H9 (cell line): ENCODE data around the gene AIG1. TPM values are rescaled to one million over a fixed set of nuclear protein-coding genes. Genes with fewer than 3 reads are reported as not detected.

Experiments used
- DNase-seq: peaks from one replicate; pipeline ENCODE4 v3.0.0-alpha.2; 2017
- H2AFZ ChIP-seq: one replicate; pipeline ENCODE4 v1.6.1; 2013; ENCODE audit warnings: mild to moderate bottlenecking, low read length, control low read depth, moderate library complexity
- H2AK5ac ChIP-seq: 2 replicates; pipeline ENCODE4 v1.6.1; 2013; ENCODE audit warnings: low read length, control low read depth, mixed read lengths; ENCODE audit not compliant: insufficient read length
- H2BK120ac ChIP-seq: one replicate; pipeline ENCODE4 v1.6.1; 2013; ENCODE audit warnings: low read depth, mild to moderate bottlenecking, low read length, control low read depth, inconsistent platforms; ENCODE audit not compliant: poor library complexity, severe bottlenecking
- H2BK12ac ChIP-seq: 2 replicates; pipeline ENCODE4 v1.6.1; 2013; ENCODE audit warnings: low read length, control low read depth, mixed read lengths, low read depth; ENCODE audit not compliant: insufficient read length
- H2BK15ac ChIP-seq: 2 replicates; pipeline ENCODE4 v1.6.1; 2013; ENCODE audit warnings: low read depth, low read length, control low read depth
- H2BK20ac ChIP-seq: one replicate; pipeline ENCODE4 v1.6.1; 2013; ENCODE audit warnings: low read depth, mild to moderate bottlenecking, low read length, control low read depth, inconsistent platforms; ENCODE audit not compliant: poor library complexity, severe bottlenecking
- H2BK5ac ChIP-seq: 2 replicates; pipeline ENCODE4 v1.6.1; 2013; ENCODE audit warnings: low read length, control low read depth, mixed read lengths; ENCODE audit not compliant: insufficient read length
- H3K14ac ChIP-seq: 2 replicates; pipeline ENCODE4 v1.6.1; 2013; ENCODE audit warnings: low read length, control low read depth; ENCODE audit not compliant: insufficient read depth
- H3K18ac ChIP-seq: 2 replicates; pipeline ENCODE4 v1.6.1; 2013; ENCODE audit warnings: low read depth, mild to moderate bottlenecking, mixed read lengths, low read length, control low read depth; ENCODE audit not compliant: insufficient read length
- H3K23ac ChIP-seq: 2 replicates; pipeline ENCODE4 v1.6.1; 2013; ENCODE audit warnings: low read length, control low read depth, mixed read lengths, low read depth; ENCODE audit not compliant: insufficient read length
- H3K23me2 ChIP-seq: 2 replicates; pipeline ENCODE4 v1.6.1; 2013; ENCODE audit warnings: low read depth, mild to moderate bottlenecking, mixed read lengths, low read length, control low read depth; ENCODE audit not compliant: insufficient read length, poor library complexity, severe bottlenecking
- H3K27ac ChIP-seq: 2 replicates; pipeline ENCODE4 v1.5.1; 2013; ENCODE audit warnings: low read length, control low read depth, mixed read lengths, low read depth; ENCODE audit not compliant: insufficient read length
- H3K27me3 ChIP-seq: 2 replicates; pipeline ENCODE4 v1.6.1; 2013; ENCODE audit warnings: low read length, control low read depth, inconsistent platforms; ENCODE audit not compliant: insufficient read depth
- H3K4ac ChIP-seq: 2 replicates; pipeline ENCODE4 v1.6.1; 2013; ENCODE audit warnings: low read depth, mild to moderate bottlenecking, control low read depth, inconsistent platforms, low read length, moderate library complexity
- H3K4me1 ChIP-seq: 2 replicates; pipeline ENCODE4 v1.6.1; 2013; ENCODE audit warnings: low read length, control low read depth, inconsistent platforms; ENCODE audit not compliant: insufficient read depth
- H3K4me2 ChIP-seq: 2 replicates; pipeline ENCODE4 v1.6.1; 2013; ENCODE audit warnings: low read length, control low read depth, mixed read lengths; ENCODE audit not compliant: insufficient read length, insufficient read depth
- H3K56ac ChIP-seq: 2 replicates; pipeline ENCODE4 v1.6.1; 2013; ENCODE audit warnings: low read depth, mild to moderate bottlenecking, mixed read lengths, low read length, control low read depth; ENCODE audit not compliant: insufficient read length
- H3K79me1 ChIP-seq: 2 replicates; pipeline ENCODE4 v1.6.1; 2013; ENCODE audit warnings: low read depth, mild to moderate bottlenecking, moderate library complexity, low read length, control low read depth, inconsistent platforms; ENCODE audit not compliant: insufficient read depth, poor library complexity, severe bottlenecking
- H3K79me2 ChIP-seq: 2 replicates; pipeline ENCODE4 v1.6.1; 2013; ENCODE audit warnings: low read length, control low read depth, inconsistent platforms; ENCODE audit not compliant: insufficient read depth
- H3K9ac ChIP-seq: 2 replicates; pipeline ENCODE4 v1.6.1; 2013; ENCODE audit warnings: low read length, control low read depth, mixed read lengths; ENCODE audit not compliant: insufficient read length; ENCODE audit errors: extremely low read depth
- H3K9me3 ChIP-seq: one replicate; pipeline ENCODE4 v1.6.1; 2013; ENCODE audit warnings: low read depth, low read length, inconsistent platforms; ENCODE audit not compliant: control insufficient read depth
- H3T11ph ChIP-seq: one replicate; pipeline ENCODE4 v1.6.1; 2013; ENCODE audit warnings: mild to moderate bottlenecking, low read length, control low read depth, inconsistent platforms
- H4K20me1 ChIP-seq: one replicate; pipeline ENCODE4 v1.6.1; 2013; ENCODE audit not compliant: control insufficient read depth, insufficient read length, insufficient read depth
- H4K5ac ChIP-seq: 2 replicates; pipeline ENCODE4 v1.6.1; 2013; ENCODE audit warnings: low read depth, mild to moderate bottlenecking, mixed read lengths, low read length, control low read depth; ENCODE audit not compliant: insufficient read length
- H4K8ac ChIP-seq: replicated peaks from 2 replicates; pipeline ENCODE4 v1.6.1; 2013; ENCODE audit warnings: low read length, control low read depth, mixed read lengths, low read depth; ENCODE audit not compliant: insufficient read length
- H4K91ac ChIP-seq: 2 replicates; pipeline ENCODE4 v1.6.1; 2013; ENCODE audit warnings: low read depth, mild to moderate bottlenecking, moderate library complexity, mixed read lengths, low read length, control low read depth; ENCODE audit not compliant: insufficient read length
- H3K27ac Mint-ChIP-seq, 3 experiments: 2 replicates in 2 of 3; 3 replicates in 1 of 3; pipeline ENCODE4 v1.8.0; 2020 to 2021; ENCODE audit warnings: mixed read lengths in 3 of 3, mild to moderate bottlenecking in 1 of 3, moderate library complexity in 1 of 3
- H3K27me3 Mint-ChIP-seq: 2 replicates; pipeline ENCODE4 v1.8.0; 2021; ENCODE audit warnings: low read depth, mild to moderate bottlenecking, moderate library complexity, mixed read lengths
- H3K36me3 Mint-ChIP-seq, 3 experiments: 2 replicates in 2 of 3; 3 replicates in 1 of 3; pipeline ENCODE4 v1.8.0; 2020 to 2021; ENCODE audit warnings: low read depth in 3 of 3, mixed read lengths in 3 of 3; ENCODE audit not compliant: insufficient read depth in 1 of 3
- H3K4me1 Mint-ChIP-seq, 2 experiments: 2 replicates each; pipeline ENCODE4 v1.8.0; 2020; ENCODE audit warnings: mixed read lengths in 2 of 2
- H3K4me3 Mint-ChIP-seq, 2 experiments: 2 replicates in 1 of 2; 3 replicates in 1 of 2; pipeline ENCODE4 v1.8.0; 2020 to 2021; ENCODE audit warnings: mild to moderate bottlenecking in 2 of 2, mixed read lengths in 2 of 2, moderate library complexity in 1 of 2
- H3K9me3 Mint-ChIP-seq, 2 experiments: 2 replicates in 1 of 2; 3 replicates in 1 of 2; pipeline ENCODE4 v1.8.0; 2020; ENCODE audit warnings: mild to moderate bottlenecking in 2 of 2, mixed read lengths in 2 of 2, moderate library complexity in 1 of 2
- WGBS: extraction: QIAGEN DNeasy Blood & Tissue Kit; methylation state at CpG from one replicate; pipeline ENCODE4 v1.1.7; 2013; ENCODE audit warnings: missing lambda C conversion rate, low lambda C conversion rate, mixed read lengths; ENCODE audit not compliant: insufficient read length; ENCODE audit errors: extremely low coverage; 5-methylcytosine and 5-hydroxymethylcytosine counted together
- total RNA-seq: library from RNA; stranded (reverse); gene quantifications from 2 replicates; pipeline ENCODE4 v1.2.1, GENCODE V29; 2021
- TF ChIP-seq, protein P1 (sequence below): fragments of 200-600 bp; sonication (generic); conservative IDR thresholded peaks from 3 replicates; pipeline ENCODE4 v1.8.0; 2021; ENCODE audit warnings: antibody characterized with exemption, mild to moderate bottlenecking

The AIG1 gene
- total RNA-seq, 1 experiment from 2014 or later, result 44.6 TPM

DNA sequence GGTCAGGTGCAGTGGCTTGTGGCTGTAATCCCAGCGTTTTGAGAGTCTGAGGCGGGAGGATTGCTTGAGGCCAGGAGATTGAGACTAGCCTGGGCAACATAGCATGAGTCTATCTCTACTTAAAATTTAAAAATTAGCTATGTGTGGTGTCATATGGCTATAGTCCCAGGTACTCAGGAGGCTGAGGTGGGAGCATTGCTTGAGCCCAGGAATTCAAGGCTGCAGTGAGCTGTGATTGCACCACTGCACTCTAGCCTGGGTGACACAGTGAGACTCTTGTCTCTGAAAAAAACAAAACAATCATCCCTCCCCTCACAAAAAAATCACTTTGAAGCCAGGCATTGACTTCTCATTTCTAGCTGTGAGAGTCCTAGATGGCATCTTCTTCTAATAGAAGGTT, 32.1 kb downstream of the AIG1 start:
- H3K4me1 ChIP-seq, result no peaks in the 10 kb centered on the region
- TF ChIP-seq, protein P1, sequence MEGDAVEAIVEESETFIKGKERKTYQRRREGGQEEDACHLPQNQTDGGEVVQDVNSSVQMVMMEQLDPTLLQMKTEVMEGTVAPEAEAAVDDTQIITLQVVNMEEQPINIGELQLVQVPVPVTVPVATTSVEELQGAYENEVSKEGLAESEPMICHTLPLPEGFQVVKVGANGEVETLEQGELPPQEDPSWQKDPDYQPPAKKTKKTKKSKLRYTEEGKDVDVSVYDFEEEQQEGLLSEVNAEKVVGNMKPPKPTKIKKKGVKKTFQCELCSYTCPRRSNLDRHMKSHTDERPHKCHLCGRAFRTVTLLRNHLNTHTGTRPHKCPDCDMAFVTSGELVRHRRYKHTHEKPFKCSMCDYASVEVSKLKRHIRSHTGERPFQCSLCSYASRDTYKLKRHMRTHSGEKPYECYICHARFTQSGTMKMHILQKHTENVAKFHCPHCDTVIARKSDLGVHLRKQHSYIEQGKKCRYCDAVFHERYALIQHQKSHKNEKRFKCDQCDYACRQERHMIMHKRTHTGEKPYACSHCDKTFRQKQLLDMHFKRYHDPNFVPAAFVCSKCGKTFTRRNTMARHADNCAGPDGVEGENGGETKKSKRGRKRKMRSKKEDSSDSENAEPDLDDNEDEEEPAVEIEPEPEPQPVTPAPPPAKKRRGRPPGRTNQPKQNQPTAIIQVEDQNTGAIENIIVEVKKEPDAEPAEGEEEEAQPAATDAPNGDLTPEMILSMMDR, result no peak
- H2AK5ac ChIP-seq, result no peak overlapping the region
- no peaks in the 10 kb centered on the region for H3K27me3 ChIP-seq
- H3K79me1 ChIP-seq, result no peaks in the 10 kb centered on the region
- no peaks in the 10 kb centered on the region for H3K9me3 ChIP-seq
- no peak overlapping the region for H2BK20ac ChIP-seq
- H3K4ac ChIP-seq, result no peak overlapping the region
- H4K91ac ChIP-seq, result no peak overlapping the region
- no peak overlapping the region for H3K4me2 ChIP-seq
- Mint-ChIP-seq H3K4me1 (no peaks in the 10 kb centered on the region), H3K9me3 (no peaks in the 10 kb centered on the region), H3K4me3 (no peak overlapping the region), H3K36me3 (no peaks in the 10 kb centered on the region; a peak in 1 of 7 replicates), H3K27me3 (no peaks in the 10 kb centered on the region), H3K27ac (no peak overlapping the region; a peak in 1 of 7 replicates)
- H3K79me2 ChIP-seq, result no peaks in the 10 kb centered on the region
- no peak overlapping the region for H3K9ac ChIP-seq
- no peak for DNase-seq
- no peak overlapping the region for H3K27ac ChIP-seq
- H4K5ac ChIP-seq, result no peak overlapping the region
- H4K8ac ChIP-seq, result no peak overlapping the region
- no peak overlapping the region for H3T11ph ChIP-seq
- H2BK12ac ChIP-seq, result no peak overlapping the region
- H3K56ac ChIP-seq, result no peak overlapping the region
- no peak overlapping the region for H3K18ac ChIP-seq
- no peaks in the 10 kb centered on the region for H3K23me2 ChIP-seq
- WGBS, result no CpG with 5 or more reads among the region's 2 CpGs
- no peak overlapping the region for H2BK15ac ChIP-seq
- H2BK5ac ChIP-seq, result no peak overlapping the region
- no peak overlapping the region for H3K14ac ChIP-seq
- no peak overlapping the region for H2AFZ ChIP-seq
- no peak overlapping the region for H2BK120ac ChIP-seq
- H4K20me1 ChIP-seq, result no peaks in the 10 kb centered on the region
- H3K23ac ChIP-seq, result no peak overlapping the region
